ENCODE results near the gene TMED6.

The TMED6 gene

GRCh38 chr16:69351309-69352027 lies at the start of gene TMED6:
Gene TMED6 (minus strand): TSS chr16:69351786. CDS start chr16:69351753, 33 bp downstream.
- DNase-seq (ENCODE audit: low read depth) = no peak

DNA sequence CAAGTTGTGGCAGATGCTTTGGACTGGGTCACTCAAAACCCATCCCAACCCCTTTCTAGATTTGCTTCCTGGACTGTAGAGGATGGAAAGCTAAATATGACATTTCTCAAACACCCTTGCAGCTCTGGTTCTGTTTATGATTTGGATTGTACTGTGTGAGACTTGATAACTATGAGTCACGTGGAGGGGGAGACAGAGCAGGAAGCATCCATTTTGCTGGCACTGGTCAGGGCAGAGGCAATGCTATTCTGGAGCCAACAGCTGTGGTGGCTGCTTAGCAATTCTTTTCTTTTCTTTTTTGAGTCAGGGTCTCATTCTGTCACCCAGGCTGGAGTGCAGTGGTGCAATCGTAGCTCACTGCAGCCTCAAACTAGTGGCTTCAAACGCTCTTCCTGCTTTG lies 47.8 kb upstream of the TMED6 start:
- no peak for DNase-seq (ENCODE audit: low read depth)

DNA sequence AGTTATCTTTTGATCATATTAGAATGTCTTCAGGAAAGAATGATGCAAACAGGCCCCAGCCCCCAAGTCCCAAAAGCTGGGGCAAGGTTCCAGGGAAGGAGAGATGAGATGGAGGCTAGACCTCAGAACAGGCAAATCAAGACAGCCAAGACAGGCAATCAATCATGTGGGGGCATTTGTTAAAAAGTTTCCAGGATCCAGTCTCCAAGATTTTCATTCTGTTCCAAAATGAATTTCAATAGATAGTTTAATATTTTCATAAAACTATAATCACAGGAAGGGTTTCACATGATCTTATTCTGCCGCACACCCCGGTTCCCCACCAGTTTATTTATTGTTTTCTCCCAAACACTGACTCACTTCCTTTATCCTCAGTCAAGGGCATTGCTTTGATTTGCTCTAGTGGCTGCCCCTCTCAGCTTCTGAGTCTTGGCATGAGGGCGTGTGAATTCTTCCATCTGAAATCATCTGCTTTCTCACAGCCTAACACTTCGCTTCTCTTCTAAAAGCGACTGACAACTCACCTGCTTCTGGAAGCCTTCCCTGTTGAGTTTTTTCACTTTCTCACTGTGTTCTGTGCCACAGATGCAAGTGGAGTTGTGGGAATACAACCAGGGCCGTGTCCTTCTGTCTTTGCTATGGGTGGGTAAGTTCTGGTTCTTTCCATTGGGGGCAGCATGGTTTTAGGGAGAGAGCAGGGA lies 46.4 kb upstream of the TMED6 start:
- DNase-seq (ENCODE audit: low read depth) = no peak

GRCh38 chr16:69396187-69397061 lies 44.8 kb upstream of the TMED6 start:
- DNase-seq (ENCODE audit: low read depth) = peak; percentile 61

GRCh38 chr16:69395859-69396186 lies 44.2 kb upstream of the TMED6 start:
- no peak for DNase-seq (ENCODE audit: low read depth)

DNA sequence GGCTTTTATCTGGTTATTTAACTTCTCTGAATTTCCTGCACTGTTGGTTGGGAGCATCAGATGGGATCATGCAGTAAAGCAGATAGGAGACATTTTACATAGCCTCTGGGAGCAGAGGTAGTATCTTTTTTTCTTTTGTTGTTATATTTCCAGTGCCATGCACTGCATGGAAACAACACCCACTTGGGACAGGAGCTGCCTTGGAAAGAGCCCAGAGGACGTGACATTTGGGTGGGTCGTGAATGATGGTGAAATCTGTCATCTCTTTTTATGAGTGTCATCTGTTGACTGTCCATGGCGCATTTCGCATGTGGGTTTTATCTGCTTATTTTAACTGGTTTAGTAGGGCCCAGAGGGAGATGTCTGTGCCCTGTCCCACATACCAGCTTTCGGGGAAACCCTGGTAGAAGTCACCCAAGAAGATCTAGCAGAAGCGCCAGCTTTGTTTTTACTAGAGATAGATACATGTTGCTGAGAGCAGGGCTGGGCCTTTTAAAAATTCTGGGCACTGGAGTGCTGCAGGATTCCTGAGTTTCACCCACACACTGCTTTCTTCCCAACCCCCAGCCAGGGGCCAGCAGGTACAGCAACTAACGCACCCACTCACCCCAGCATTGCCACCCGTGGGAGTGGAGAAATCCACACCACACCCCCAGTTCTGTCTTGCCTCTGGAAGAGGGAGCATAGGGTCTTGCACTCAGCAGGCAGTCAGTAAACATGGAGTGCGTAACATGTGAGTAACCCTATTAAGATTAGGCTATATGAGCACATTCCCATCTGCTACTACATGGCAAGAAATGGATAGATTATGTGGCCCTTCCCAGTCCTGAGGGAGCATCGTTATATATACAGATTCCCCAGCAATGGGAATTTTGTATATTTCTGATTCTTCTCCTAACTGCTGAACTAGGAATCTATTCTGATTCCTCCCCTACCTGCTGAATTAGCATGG lies 42.6 kb upstream of the TMED6 start:
- DNase-seq (ENCODE audit: low read depth) = no peak

DNA sequence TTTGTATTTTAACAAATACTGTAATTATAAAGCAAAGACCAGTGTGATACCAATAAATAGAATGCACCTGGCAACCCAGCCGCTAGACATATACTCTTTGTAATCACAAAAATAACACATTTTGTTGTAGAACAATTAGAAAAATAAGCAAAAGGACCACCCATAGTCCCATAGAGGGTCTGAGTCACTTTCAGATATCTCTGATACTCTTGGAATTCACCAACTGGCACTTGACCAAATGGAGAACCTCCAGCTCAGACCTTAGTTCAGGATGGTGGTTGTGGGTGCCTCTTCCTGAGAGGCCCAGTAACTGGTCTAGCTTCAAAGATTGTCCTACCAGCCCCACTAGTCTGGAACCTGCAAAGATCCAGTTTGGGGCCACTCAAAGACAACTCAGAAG lies 35.0 kb upstream of the TMED6 start:
- DNase-seq (ENCODE audit: low read depth) = no peak

- no peak for DNase-seq (ENCODE audit: low read depth)
These were observed 33.4 kb upstream of the TMED6 start for GRCh38 chr16:69384974-69385373.

- DNase-seq (ENCODE audit: low read depth) = no peak
These were observed 30.8 kb upstream of the TMED6 start for GRCh38 chr16:69382421-69382820.

GRCh38 chr16:69381231-69381630 lies 29.6 kb upstream of the TMED6 start:
- no peak for DNase-seq (ENCODE audit: low read depth)

- no peak for DNase-seq (ENCODE audit: low read depth)
These were observed 27.2 kb upstream of the TMED6 start for GRCh38 chr16:69378760-69379159.

- no peak for DNase-seq (ENCODE audit: low read depth)
These were observed 26.4 kb upstream of the TMED6 start for GRCh38 chr16:69378036-69378435.

DNA sequence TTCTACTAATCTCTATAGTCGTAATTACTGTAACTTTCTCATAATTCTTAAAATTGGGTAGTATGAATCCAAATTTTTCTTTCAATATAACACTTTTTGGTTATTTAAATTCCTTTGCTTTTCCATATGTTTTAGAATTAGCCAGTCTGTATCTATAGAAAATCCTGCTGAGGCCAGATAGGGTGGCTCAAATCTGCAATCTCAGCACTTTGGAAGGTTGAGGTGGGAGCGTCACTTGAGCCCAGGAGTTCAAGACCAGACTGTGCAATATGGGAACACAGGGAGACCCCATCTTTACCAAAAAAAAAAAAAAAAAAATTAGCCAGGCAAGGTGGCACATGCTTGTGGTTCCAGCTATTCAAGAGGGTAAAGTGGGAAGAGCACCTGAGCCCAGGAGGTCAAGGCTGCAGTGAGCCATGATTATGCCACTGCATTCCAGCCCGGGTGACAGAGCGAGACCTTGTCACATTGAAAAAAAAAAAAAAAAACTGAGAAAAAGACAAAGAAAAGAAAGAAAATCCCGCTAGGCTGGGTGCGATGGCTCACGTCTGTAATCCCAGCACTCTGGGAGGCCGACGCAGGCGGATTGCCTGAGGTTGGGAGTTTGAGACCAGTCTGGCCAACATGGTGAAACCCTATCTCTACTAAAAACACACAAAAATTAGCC lies 24.9 kb upstream of the TMED6 start:
- no peak for DNase-seq (ENCODE audit: low read depth)

DNA sequence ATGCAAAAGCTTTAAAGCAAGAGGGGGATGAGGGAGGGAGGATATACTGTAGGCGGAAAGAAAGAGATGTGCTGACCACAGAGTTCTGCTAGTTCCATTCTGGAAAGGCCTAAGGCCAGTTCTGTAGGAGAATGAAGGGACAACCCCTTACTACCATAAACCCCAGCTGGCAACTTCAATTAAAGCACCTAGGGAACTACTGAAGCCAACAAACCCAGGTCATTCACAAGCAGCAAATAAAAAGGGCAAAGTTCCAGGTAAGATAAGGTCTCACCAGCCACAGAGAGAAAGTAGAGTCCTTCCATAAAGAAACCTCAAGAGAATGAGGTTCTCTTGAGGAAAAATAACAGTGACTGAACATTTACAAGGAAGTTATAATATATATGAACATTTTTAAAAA lies 21.4 kb upstream of the TMED6 start:
- no peak for DNase-seq (ENCODE audit: low read depth)

- no peak for DNase-seq (ENCODE audit: low read depth)
These were observed 20.0 kb upstream of the TMED6 start for GRCh38 chr16:69371564-69371963.

- DNase-seq (ENCODE audit: low read depth) = no peak
These were observed 17.3 kb upstream of the TMED6 start for GRCh38 chr16:69368866-69369265.

- DNase-seq (ENCODE audit: low read depth) = no peak
These were observed 16.4 kb upstream of the TMED6 start for GRCh38 chr16:69367980-69368379.

DNA sequence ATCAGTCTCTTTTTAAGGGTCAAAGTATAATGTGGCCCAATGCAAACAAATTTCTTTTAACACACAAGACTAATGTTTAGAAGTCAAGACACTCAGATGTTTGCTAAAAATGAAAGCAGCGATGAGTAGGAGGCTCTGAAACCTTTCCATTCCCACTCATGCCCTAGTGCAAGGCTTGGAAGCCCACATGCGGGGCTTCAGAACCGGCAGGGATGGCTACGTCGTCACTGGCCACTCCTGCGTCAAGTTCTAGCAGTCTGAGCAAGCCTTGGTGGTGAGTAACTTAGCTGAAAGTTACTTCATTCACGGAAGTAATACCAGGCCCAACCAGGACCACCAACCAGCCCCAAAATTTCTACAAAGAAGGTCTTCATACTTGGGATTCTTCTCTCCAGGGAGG lies 14.8 kb upstream of the TMED6 start:
- no peak for DNase-seq (ENCODE audit: low read depth)

DNA sequence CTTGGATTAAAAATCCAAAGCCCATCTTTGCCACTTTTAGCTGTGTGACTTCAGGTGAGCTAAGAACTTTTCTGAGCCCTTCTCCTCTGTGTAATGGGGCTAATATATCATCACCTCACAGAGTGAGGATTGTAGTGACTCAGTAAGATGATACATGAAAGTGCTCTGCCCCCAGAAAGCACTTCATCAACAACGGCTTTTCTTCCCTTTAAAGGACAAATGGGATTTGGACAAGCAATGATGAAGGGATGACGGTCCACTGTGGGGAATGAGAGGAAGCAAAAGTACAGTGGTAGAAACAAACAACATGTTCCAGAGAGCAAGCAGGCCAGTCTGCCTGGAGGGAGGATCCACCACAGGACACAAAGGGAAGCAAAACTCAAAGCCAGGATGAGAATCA lies 14.3 kb upstream of the TMED6 start:
- DNase-seq (ENCODE audit: low read depth) = no peak

- no peak for DNase-seq (ENCODE audit: low read depth)
These were observed 12.5 kb upstream of the TMED6 start for GRCh38 chr16:69364088-69364487.

DNA sequence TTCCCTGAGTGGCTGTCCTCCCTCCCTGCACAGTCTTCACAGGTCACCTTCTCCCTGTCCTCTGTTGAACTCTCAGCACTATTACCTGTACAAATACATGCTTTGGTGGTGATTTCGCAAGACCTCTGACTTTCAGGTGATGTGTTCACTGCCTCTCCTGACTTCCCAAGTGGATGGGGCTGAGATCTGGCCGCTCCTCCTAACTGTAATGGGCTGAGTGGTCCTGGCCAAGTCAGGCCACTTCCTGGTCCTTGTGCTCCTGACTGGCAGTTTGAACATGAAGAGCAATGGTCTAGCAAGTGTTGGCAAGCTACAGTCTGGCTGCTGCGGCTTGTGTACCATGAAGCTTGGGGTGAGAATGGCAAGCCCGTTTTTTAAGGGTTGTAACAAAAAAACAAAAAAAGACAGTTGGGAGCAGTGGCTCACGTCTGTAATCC lies 11.7 kb upstream of the TMED6 start:
- no peak for DNase-seq (ENCODE audit: low read depth)
